NCI-H1092 treated with DMSO at 0.1 percent for 48 hours (cell line): ENCODE data around the gene PLA2G3.
"Not testable (repeated sequence)": the region's sequence is repeated elsewhere in the genome, so short reads cannot be mapped to it uniquely, and the experiment has no call there.

Experiments used
- DNase-seq: peaks from one replicate; lab custom pipeline; 2025; lab: John Stamatoyannopoulos, UW

The PLA2G3 gene

DNA sequence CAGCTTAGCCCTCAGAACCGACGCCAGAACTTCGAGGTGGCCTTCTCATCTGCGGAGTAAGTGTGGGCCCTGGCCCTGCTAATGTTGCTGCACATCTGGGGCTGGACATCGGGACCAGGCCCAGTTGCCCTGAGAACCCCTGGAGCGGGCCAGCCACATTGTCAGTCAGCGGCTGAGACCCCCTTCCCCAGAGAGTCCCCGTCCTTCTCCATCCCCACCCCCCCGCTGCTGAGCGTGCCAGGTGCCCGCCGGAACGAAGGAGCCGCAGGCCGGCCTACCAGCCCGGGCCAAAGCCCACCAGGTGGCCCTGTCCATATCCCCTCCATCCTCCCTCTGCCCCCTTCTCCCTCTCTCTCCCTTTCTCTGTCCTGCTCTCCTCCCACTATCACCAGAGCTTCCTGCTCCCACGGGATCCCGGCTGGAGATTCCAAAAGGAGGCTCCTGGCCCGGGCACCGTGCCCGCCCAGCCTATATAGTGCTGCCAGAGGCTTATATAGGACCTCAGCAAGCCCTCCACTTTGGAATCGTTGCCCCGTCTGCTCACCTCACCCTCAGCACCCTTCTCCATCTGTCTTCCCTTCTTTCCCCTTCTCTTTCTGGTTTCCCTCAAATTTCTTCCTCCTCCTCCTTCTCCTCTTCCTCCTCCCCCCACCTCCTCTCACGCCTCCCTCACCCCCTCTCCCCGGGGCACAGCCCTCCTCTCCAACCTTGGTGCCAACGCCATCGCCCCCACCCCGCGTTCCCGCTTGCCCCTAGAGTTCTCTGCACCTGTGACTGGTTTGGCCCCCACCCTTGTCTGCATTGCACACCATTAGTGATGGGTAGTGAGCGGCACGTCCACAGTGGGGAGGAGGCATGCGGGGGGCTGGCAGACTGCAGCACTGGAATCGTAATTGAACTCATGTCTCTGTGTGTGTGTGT lies 40.2 kb downstream of the PLA2G3 start:
- no peak for DNase-seq

DNA sequence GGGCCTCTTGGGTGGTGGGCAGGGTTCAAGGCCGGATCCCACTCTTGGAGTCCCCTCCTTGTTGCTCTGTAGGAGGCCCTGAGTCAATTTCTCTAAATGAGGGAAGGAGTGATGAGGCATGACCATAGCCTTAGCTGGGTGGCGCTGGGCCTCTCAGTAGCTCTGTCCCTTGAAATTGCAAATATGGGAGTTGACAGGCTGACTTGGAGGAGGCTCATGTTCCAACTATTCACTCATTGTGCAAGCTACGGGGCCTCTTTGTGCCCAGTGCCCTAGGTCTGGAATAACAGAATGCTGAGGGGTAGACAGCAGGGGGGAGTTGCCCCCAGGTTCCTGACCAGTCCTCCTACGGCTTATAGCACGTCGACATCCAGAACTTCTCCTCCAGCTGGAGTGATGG lies 40.9 kb downstream of the PLA2G3 start:
- DNase-seq: no peak

DNA sequence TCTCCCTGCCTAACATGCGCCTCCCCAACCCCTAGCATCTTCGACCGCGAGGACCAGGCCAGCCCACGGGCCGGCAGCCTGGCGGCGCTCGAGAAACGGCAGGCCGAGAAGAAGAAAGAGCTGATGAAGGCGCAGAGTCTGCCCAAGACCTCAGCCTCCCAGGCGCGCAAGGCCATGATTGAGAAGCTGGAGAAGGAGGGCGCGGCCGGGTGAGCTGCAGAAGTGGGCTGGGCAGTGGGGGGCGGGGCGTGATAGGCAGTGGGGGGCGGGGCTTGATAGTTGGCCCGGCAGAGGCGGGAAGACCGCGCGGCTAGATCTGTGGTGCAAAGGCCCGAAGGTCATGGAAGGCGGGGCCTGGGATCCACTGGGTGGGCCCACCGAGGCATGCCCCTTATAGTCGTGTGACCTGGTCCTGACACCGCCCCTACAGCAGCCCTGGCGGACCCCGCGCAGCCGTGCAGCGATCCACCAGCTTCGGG lies 41.6 kb downstream of the PLA2G3 start:
- no peak for DNase-seq

DNA sequence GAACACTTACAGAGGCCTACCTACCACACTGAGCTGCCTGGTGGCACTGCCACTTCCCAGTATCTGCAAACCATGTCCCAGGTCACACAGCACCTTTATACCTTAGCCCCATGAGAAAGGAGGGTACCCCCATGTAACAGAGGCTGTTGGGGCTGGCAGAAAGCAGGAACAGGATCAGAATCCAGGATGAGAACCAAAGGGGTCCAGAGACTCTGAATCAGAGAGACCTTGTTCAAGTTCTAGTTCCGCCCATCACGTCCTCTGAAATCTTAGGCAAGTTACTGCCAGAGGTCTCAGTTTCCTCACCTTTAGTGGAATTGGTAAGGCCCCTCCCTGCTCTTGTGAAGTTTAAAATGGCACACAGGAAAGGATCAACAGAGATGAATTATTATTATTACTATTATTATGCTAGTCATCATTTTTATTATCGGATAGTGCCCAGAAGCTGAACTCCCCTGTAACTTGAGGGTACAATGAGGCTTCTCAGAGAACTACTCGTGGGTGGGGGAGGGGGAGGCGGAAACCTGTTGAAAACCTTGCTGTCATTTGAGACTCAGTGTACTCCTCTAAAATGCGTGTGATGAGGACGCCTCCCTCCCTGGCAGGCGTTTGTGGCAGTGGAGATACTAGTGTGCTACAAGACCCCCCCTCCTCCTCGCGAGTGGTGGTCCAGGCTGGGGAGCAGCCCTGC lies 42.2 kb downstream of the PLA2G3 start:
- no peak for DNase-seq

DNA sequence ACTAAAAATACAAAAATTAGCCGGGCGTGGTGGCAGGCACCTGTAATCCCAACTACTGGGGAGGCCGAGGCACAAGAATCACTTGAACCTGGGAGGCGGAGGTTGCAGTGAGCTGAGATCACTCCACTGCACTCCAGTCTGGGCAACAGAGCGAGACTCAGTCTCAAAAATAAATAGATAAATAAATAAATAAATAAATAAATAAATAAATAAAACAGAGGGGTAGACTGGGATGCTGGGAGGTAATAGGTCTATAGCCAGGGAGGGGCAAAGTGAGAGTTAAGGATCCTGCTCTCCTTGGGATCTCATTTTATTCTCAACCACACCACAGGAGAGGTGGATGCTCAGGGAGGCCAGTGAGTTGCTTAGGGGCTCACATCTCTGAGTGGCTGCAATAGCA lies 42.8 kb downstream of the PLA2G3 start:
- not testable (repeated sequence) for DNase-seq

DNA sequence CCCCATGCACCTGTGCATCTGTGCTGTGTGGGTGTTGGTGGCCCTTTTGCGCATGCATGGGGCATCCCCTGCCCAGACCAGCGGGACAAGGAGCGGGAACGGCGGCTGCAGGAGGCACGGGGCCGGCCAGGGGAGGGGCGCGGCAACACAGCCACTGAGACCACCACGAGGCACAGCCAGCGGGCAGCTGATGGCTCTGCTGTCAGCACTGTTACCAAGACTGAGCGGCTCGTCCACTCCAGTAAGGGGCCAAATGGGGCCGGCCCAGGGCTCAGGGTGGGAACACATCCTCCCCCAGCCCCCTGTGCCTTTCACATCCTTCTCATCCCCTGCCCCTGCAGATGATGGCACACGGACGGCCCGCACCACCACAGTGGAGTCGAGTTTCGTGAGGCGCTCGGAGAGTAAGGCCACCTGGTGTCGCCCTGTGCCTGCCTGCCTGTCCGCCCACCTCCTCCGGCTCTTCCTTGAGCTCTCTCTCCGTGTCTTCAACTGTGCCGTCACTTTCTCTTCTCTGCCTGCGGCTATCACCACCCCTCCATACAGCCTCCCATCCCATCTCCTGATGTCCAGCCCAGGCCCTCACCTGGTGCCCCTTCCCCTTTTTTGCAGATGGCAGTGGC lies 43.5 kb downstream of the PLA2G3 start:
- no peak for DNase-seq

DNA sequence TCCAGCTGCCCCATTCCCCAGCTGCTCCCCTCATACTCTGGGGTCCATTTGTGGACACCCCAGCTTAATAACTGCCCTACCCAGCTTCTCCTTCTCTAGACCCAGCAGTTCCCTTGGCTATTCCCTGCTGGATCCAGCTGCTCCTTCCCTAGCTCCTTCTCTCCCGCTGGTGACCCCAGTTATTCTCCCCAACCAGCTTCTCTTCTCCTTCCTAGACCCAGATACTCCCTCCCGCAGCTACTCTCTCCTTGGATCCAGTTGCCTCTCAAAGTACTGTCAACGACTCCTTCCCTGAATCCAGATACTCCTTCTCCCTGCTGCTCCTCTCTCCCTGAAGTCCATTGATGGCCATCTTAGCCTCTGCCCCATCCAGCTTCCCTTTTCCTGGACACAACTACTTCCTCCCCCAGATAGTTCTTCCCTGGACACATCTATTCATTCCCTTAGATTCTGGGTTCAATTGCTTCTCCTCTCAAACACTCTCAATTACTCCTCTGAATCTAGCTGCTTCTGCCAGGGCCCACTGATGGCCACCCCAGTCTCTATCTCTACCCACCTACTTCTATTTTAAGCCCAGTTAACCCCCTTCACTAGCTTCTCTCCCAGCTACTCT lies 44.6 kb downstream of the PLA2G3 start:
- DNase-seq: no peak

DNA sequence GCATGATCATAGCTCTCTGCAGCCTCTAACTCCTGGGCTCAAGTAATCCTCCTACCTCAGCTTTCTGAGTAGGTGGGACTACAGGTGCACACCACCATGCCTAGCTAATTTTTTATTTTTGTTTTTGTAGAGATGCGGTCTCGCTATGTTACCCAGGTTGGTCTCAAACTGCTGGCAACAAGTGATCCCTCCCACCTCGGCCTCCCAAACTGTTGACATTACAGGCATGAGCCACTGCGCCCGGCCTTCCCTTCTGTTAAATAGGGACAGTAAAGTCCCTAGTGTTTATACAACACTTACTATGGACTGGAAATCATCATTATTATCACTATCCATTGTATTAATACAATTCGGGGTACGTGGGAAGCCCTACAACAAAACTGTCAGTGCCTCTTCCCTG lies 45.6 kb downstream of the PLA2G3 start:
- DNase-seq: no peak

DNA sequence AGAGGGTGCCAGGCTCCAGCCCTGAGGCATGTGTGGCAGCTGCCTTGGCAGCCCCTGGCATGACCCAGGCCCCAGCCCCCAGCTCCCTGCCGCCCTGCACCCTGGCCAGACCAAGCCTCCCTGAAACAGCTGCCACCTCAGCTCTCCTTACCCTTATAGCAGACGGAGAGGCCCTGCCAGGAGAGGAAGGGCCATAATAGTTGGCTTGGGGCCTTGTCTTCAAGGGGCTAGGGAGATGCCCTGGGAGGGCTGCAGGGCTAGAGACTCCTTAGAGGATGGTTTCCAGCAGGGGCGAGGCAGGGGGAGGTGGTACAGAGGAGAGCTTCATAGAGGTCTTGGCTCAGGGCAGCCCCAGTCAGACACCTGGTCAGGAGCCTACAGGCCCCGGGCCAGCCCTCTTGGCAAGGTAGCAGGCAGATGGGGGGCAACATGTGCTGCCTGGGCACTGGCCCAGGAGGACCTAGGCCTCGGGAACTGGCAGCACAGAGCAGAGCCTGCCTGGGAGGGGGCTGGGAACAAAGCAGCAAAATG lies 46.2 kb downstream of the PLA2G3 start:
- DNase-seq: peak; percentile 86

DNA sequence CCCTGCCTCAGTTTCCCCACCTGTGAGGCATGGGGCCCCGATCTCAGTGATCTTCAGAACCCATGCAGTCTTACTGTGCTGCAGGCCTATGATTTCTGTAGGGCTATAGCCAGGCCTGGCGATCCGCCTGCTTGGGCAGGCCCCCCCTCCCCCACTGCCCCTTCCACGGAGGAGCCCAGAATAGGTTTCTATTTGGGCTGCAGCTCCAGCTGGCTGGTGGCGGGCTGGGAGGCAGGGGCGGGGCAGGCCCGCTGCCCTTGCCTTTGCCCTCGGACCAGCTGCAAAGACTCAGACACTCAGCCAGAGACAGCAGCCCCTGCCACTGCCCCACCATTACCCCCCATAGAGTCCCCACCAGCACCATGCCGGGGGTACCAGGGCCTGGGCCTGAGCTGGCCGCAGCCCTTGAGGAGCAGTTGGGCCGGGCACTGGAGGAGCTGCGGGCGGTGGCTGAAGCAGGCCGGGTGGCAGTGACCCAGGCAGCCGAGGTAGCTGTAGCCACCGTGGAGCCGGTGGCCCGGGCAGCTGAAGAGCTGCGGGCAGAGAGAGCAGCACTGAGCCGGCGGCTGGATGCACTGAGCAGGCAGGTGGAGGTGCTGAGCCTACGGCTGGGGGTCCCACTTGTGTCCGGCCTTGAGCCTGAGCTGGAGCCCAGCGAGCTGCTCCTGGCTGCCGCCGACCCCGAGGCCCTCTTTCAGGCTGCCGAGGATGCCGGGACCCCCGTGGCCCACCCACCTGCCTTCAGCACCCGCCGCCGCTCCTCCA lies 47.0 kb downstream of the PLA2G3 start:
- DNase-seq: peak; percentile 18

DNA sequence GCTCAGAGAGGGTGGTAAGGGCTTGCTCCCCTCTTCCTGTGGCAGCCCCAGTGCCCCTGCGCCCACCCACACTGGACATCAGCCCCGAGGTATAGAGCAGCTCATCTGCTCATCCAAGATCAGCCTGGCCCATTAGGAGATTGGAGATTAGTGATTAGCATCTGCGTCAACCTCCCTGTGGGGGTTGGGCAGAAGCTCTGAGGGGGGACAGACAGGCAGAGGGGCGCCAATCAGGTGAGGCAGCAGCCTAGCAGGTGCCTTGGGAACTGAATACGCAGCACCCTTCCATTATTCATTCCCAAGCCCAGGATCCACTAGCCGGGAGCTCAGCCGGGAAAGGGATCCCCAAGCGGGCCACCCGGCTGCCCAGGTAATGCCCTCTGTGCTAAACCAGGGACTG lies 48.1 kb downstream of the PLA2G3 start:
- DNase-seq: no peak

DNA sequence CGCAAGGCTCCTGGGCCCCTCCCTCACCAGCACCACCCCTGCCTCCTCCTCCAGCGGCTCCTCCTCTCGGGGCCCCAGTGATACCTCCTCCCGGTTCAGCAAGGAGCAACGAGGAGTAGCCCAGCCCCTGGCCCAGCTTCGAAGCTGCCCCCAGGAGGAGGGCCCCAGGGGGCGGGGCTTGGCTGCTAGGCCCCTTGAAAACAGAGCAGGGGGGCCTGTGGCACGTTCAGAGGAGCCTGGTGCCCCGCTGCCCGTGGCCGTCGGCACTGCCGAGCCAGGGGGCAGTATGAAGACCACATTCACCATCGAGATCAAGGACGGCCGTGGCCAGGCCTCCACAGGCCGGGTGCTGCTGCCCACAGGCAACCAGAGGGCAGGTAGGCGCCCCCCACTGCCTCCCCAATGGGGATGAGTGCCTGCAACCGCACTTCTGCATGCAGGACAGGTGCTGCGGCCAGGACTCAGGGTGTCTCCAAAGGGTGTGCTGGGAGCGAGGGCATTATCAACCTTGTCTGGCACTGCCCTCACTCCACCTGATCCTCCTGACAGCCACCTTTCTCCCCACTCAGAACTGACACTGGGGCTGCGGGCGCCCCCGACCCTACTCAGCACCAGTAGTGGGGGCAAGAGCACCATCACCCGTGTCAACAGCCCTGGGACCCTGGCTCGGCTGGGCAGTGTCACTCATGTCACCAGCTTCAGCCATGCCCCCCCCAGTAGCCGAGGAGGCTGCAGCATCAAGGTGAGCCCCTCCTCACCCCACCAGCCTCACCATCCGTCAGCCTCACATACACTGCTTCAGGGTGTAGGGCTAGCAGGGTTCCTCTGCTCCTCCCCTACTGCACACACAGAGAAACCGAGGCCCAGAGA lies 49.0 kb downstream of the PLA2G3 start:
- no peak for DNase-seq

DNA sequence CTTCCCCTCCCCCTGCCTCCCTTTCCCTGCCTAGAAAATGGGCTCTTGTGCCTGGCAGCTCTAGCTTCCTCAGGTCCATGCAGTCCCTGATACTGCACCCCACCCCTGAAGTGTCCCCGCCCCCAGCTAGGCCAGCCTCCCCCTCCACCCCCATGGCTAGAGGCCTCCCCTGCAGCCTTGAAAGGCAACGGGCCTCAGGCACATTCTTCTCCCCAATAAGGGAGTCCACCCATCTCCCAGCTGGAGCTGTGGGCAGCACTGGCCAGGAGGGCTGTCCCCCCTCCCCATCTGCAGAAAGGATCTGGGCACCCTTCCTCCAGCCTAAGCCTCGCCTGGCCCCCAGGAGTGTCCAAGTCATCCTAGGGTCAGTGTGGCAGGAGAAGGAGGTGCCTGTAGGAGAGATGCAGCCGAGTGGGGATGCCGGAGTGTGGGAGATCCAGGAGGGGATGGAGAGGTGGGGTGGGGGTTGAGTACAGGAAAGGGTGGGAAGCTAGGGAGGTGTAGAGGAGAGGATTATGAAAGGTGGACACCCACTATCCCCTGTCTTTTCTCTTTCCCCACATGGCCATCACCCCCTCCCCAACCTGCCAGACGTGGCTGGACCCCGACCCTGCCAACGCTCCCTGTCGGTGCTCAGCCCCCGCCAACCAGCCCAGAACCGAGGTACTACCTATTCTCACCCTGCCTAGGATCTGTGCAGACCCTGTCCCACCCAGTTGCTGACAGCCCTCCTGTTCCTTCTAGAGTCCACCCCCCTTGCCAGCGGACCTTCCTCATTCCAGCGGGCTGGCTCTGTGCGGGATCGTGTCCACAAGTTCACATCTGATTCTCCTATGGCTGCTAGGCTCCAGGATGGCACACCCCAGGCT lies 49.9 kb downstream of the PLA2G3 start:
- DNase-seq: no peak

DNA sequence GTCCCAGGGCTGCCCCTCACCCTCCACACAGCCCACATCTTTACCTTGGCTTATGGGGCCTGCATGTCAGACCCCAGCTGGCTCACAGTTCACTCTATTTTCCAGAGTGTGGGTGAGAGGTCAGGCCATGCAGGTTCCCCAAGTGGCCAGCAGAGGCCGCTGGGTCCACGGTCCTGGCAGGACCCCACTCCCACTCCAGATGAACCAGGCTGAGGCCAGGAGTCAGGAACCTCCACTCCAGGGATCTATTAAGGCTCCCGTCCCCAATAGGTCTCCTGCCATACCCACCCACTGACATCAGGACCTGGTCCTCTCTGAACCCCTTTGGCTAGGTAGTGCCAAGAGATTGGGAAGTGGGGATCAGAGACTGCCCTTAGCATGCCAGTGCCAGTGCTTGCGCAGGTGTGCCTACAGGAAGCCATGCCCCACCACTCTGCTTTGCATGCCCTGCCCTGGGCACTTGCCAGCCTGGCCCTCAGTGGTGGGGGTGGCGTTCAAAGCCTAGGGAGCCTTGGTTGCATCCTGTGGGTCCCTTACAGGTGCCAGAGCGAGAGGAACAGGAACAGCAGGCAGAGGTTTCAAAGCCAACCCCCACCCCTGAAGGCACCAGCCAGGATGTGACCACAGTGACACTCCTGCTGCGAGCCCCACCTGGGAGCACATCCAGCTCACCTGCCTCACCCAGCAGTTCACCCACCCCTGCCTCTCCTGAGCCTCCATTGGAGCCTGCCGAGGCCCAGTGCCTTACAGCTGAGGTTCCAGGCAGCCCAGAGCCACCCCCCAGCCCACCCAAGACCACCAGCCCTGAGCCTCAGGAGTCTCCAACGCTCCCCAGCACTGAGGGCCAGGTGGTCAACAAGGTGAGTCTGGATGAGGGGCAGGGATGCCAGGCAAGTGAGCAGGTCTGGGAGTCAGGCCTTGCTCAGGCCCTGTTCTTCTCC lies 50.9 kb downstream of the PLA2G3 start:
- DNase-seq: peak; percentile 8

DNA sequence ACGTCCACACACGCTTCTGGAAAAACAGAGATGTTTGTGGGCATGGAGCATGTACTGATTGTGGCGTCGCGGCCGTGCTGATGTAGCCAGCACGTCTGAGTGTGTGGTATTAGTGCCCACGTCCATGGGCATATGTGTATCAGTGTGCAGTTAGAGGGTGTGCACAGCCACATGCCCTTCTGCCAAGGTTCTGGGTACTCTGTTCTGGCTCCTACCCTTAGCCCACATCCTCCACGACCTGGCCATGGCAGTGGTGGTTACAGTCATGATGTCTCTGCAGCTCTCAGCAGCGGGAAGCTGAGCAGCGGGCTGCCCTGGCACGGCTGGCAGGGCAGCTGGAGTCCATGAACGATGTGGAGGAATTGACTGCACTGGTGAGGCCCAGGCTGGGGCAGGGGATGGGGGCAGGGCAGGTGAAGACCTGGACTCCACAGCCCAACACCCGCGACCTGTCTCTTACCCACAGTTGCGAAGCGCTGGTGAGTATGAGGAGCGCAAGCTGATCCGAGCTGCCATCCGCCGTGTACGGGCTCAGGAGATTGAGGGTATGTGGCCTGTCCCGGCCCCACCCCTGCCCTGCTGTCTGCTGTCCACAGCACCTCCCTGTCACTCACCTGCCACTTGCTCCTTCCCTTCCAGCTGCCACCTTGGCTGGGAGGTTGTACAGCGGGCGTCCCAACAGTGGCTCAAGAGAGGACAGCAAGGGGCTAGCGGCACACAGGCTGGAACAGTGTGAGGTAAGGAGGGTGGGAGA lies 51.9 kb downstream of the PLA2G3 start:
- DNase-seq: no peak

DNA sequence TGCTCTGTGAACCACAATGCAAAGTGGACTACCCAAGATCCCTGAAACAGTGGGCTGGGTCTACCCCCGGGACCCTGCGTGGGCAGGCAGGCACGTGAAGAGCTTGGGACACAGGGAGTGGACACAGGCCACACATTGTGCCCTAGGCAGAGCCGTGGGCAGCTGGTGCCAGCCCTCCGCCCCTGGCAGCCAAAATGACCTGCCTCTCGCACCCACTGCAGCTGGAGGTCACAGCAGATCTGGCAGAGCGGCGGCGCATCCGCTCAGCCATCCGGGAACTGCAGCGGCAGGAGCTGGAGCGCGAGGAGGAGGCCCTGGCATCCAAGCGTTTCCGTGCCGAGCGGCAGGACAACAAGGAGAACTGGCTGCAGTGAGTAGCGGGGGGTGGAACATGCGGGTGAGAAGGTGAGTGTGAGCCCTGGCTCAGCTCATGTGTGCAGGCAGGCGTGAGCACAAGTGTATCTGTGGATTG lies 52.5 kb downstream of the PLA2G3 start:
- no peak for DNase-seq

DNA sequence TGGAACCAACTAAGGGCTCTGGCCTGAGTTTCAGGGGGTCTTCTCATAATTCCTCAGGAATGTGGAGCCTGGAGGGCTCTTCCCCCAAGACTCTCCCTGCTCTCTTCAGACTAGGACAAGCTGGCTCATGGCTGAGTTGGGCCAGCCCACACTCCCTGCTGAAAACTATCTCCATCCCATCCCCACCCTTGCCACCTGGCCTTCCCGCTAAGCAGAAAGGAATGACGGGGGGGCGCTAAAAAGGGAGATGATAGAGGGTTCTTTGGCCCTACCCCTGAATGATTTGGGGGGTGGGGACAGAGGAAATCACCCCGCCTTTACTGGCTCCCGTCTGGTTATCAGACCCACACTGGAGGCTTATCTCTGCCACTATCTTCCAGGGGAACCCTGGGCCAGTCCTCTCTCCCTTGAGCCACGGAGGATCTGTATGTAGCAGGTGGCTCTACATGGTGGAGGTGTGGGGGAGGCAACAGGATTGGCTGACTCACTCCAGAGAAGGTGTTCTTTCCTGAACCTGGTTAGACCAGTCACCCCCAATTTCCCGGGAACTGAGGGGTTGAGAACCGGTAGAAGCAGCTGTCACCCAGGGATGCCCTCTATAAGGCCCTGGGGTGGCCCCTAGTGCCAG lies 53.5 kb downstream of the PLA2G3 start:
- no peak for DNase-seq
